ENCODE results near the gene MEOX2. TPM values are rescaled to one million over a fixed set of nuclear protein-coding genes. Genes with fewer than 3 reads are reported as not detected.

The MEOX2 gene
- total RNA-seq, 4 donors from 2014 or later, result 0.51 to 16.9 (median 5.7) TPM

Other genes with a start within 250 kb of the MEOX2 start
- gene AGMO, start 124.7 kb downstream of the MEOX2 start, total RNA-seq, result 1 to 10 TPM in 1 of 4 donors, under 1 TPM in 1, not detected in 2; 0.24 to 1.5 TPM

All from uterus (tissue), 4 donors.